Fibroblast of lung (primary cell): ENCODE data around the gene RIT2. TPM values are rescaled to one million over a fixed set of nuclear protein-coding genes. Genes with fewer than 3 reads are reported as not detected.
"Not testable (repeated sequence)": the region's sequence is repeated elsewhere in the genome, so short reads cannot be mapped to it uniquely, and the experiment has no call there.

Experiments
- DNase-seq, 2 donors: peaks; one replicate each; pipeline versions ENCODE4 v3.0.0 to v3.0.0-alpha.2; 2010; ENCODE audit warnings: low read depth in 2 of 2
- H2AFZ ChIP-seq: 2 replicates; pipeline ENCODE4 v1.5.1; 2012; ENCODE audit warnings: low read length, control low read depth, inconsistent platforms
- H3K27ac ChIP-seq: 2 replicates; pipeline ENCODE4 v1.5.1; 2011; ENCODE audit warnings: low read length, control low read depth; ENCODE audit not compliant: insufficient read depth
- H3K27me3 ChIP-seq: 2 replicates; pipeline ENCODE4 v1.5.1; 2011; ENCODE audit warnings: mild to moderate bottlenecking, low read length; ENCODE audit not compliant: control insufficient read depth, insufficient read depth
- H3K36me3 ChIP-seq: 2 replicates; pipeline ENCODE4 v1.5.1; 2011; ENCODE audit warnings: low read length; ENCODE audit not compliant: control insufficient read depth, insufficient read depth
- H3K4me1 ChIP-seq: 2 replicates; pipeline ENCODE4 v1.5.1; 2011; ENCODE audit warnings: low read length; ENCODE audit not compliant: control insufficient read depth, insufficient read depth; ENCODE audit errors: extremely low read depth
- H3K4me2 ChIP-seq: 2 replicates; pipeline ENCODE4 v1.5.1; 2011; ENCODE audit warnings: low read length, control low read depth; ENCODE audit not compliant: insufficient read depth; ENCODE audit errors: extremely low read depth
- H3K4me3 ChIP-seq, 4 experiments: fragments of 200-600 bp in 1 of 4; sonication (generic) in 1 of 4; replicated peaks in 1 of 4; 2 replicates each; pipeline ENCODE4 v1.5.1; 2011 to 2016; ENCODE audit warnings: low read length in 4 of 4, low read depth in 3 of 4, mild to moderate bottlenecking in 3 of 4, control low read depth in 2 of 4, inconsistent platforms in 1 of 4, mixed read lengths in 1 of 4; ENCODE audit not compliant: insufficient read depth in 1 of 4; ENCODE audit errors: control extremely low read depth in 1 of 4
- H3K79me2 ChIP-seq: 2 replicates; pipeline ENCODE4 v1.5.1; 2012; ENCODE audit warnings: mild to moderate bottlenecking, low read length, inconsistent platforms; ENCODE audit not compliant: control insufficient read depth, insufficient read depth
- H3K9ac ChIP-seq: 2 replicates; pipeline ENCODE4 v1.5.1; 2011; ENCODE audit warnings: mild to moderate bottlenecking, low read length, control low read depth; ENCODE audit not compliant: insufficient read depth
- H3K9me3 ChIP-seq: 2 replicates; pipeline ENCODE4 v1.5.1; 2012; ENCODE audit warnings: low read depth, low read length; ENCODE audit not compliant: control insufficient read depth, insufficient read depth
- H4K20me1 ChIP-seq: 2 replicates; pipeline ENCODE4 v1.5.1; 2011; ENCODE audit warnings: low read length; ENCODE audit not compliant: control insufficient read depth, insufficient read depth; ENCODE audit errors: extremely low read depth
- CTCF ChIP-seq, 2 donors: IDR thresholded peaks in 1 of 2; conservative IDR thresholded peaks in 1 of 2; 1 replicate in 1 of 2; 2 replicates in 1 of 2; pipeline ENCODE4 v1.5.1; 2011 to 2012; ENCODE audit warnings: low read length in 2 of 2, control low read depth in 1 of 2, inconsistent platforms in 1 of 2, low read depth in 1 of 2, mild to moderate bottlenecking in 1 of 2
- EZH2 ChIP-seq: IDR thresholded peaks from 2 replicates; pipeline ENCODE4 v1.5.1; 2012; ENCODE audit warnings: low read length, control low read depth, mild to moderate bottlenecking; ENCODE audit errors: missing control alignments
- polyA plus RNA-seq, 2 donors: library from polyadenylated mRNA; depleted of rRNA in 1 of 2; stranded (reverse) in 1 of 2; unstranded in 1 of 2; fragments of >200 nt; gene quantifications; 2 replicates each; pipeline ENCODE4 v1.2.1, GENCODE V29; 2011 to 2012; ENCODE audit warnings: missing spikeins in 1 of 2
- total RNA-seq: library from RNA; depleted of rRNA; stranded (reverse); fragments of >200 nt; gene quantifications from 2 replicates; pipeline ENCODE4 v1.2.1, GENCODE V29; 2014

The RIT2 gene
- total and polyA plus RNA-seq, 2 donors (not counting 1 experiment from before 2014, with no cell fraction given), result not detected

DNA sequence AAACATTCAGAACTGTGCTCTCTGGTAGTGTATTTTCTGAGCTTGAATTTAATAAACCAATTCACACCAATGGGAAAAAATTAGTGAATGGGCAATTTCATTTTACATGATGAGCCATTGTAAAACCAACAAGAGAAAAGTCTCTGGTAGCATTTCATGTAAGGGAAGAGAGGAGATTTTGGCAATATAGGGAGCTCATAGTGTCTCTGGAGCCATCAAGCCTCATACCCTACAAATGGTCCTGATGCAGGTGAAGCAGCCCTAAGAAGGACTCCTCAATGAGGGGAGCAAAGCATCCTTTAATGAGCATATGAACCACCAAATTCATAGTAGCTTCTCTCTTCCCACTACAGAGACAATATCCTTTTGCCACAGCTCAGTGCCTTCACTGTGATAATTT lies 373.0 kb downstream of the RIT2 start:
- no peaks in the 10 kb centered on the region for H3K36me3 ChIP-seq
- H3K9me3 ChIP-seq, result no peaks in the 10 kb centered on the region
- no peak overlapping the region for H3K4me2 ChIP-seq
- H3K9ac ChIP-seq, result no peak overlapping the region
- DNase-seq, result no peak
- H3K27me3 ChIP-seq, result no peaks in the 10 kb centered on the region
- no peak overlapping the region for H3K27ac ChIP-seq
- H4K20me1 ChIP-seq, result no peaks in the 10 kb centered on the region
- H3K4me3 ChIP-seq, result no peak overlapping the region
- H2AFZ ChIP-seq, result no peak overlapping the region
- no peaks in the 10 kb centered on the region for H3K4me1 ChIP-seq
- H3K79me2 ChIP-seq, result no peaks in the 10 kb centered on the region
- TF ChIP-seq CTCF (conservative IDR thresholded peaks at IDR 0.05 in 1 of 2, IDR thresholded peaks at IDR 0.05 in 1 of 2; ENCODE audit: low read depth in 1 of 2, low read length in 2 of 2) (no peak), EZH2 (no peak)

DNA sequence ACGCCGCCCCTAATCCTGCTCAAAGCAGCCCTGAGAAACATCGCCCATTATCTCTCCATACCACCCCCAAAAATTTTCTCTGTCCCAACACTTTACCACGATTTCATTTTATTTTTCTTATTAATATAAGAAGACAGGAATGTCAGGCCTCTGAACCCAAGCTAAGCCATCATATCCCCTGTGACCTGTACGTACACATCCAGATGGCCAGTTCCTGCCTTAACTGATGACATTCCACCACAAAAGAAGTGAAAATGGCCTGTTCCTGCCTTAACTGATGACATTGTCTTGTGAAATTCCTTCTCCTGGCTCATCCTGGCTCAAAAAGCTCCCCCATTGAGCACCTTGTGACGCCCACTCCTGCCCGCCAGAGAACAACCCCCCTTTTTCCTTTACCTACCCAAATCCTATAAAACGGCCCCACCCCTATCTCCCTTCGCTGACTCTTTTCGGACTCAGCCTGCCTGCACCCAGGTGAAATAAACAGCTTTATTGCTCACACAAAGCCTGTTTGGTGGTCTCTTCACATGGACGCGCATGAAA lies 373.6 kb downstream of the RIT2 start:
- not testable (repeated sequence) for H3K79me2 ChIP-seq, H3K27ac ChIP-seq, H3K4me2 ChIP-seq, H3K36me3 ChIP-seq, H3K9me3 ChIP-seq, H4K20me1 ChIP-seq, H2AFZ ChIP-seq, H3K4me3 ChIP-seq, H3K4me1 ChIP-seq, H3K9ac ChIP-seq, H3K27me3 ChIP-seq, DNase-seq

GRCh38 chr18:42741299-42741698 lies 374.2 kb downstream of the RIT2 start:
- H4K20me1 ChIP-seq, H3K36me3 ChIP-seq, H3K9me3 ChIP-seq, H3K4me2 ChIP-seq, DNase-seq, H3K79me2 ChIP-seq, H2AFZ ChIP-seq, H3K4me1 ChIP-seq, H3K9ac ChIP-seq, H3K27ac ChIP-seq, H3K27me3 ChIP-seq, H3K4me3 ChIP-seq: not testable (repeated sequence)

- no peak overlapping the region for H2AFZ ChIP-seq
- H3K4me1 ChIP-seq, result no peaks in the 10 kb centered on the region
- no peaks in the 10 kb centered on the region for H3K9me3 ChIP-seq
- no peak overlapping the region for H3K9ac ChIP-seq
- no peaks in the 10 kb centered on the region for H4K20me1 ChIP-seq
- no peak for TF ChIP-seq CTCF (conservative IDR thresholded peaks at IDR 0.05 in 1 of 2, IDR thresholded peaks at IDR 0.05 in 1 of 2; ENCODE audit: low read depth in 1 of 2, low read length in 2 of 2)
- no peak for TF ChIP-seq EZH2
- H3K79me2 ChIP-seq, result no peaks in the 10 kb centered on the region
- no peaks in the 10 kb centered on the region for H3K36me3 ChIP-seq
- H3K27me3 ChIP-seq, result no peaks in the 10 kb centered on the region
- H3K4me2 ChIP-seq, result no peak overlapping the region
- no peak for DNase-seq
- no peak overlapping the region for H3K27ac ChIP-seq
- H3K4me3 ChIP-seq, result no peak overlapping the region
Measured at GRCh38 chr18:42736074-42736473, 379.4 kb downstream of the RIT2 start.
